Measurements from ENCODE around the gene PRKCA.

GRCh38 chr17:66643815-66644710 is 341.6 kb downstream of the PRKCA start:
- TF ChIP-seq EP300 (IDR thresholded peaks at IDR 0.05; ENCODE audit: borderline replicate concordance) (no peak), YY1 (IDR thresholded peaks at IDR 0.05; ENCODE audit: low read depth) (no peak), CEBPB (IDR thresholded peaks at IDR 0.05) (no peak), MAX (IDR thresholded peaks at IDR 0.05) (no peak), TAF1 (IDR thresholded peaks at IDR 0.05; ENCODE audit: low read depth) (no peak), REST (IDR thresholded peaks at IDR 0.05; ENCODE audit: low read depth) (no peak), CREB1 (IDR thresholded peaks at IDR 0.05; ENCODE audit: low read depth) (no peak), TEAD4 (IDR thresholded peaks at IDR 0.05) (no peak), USF1 (IDR thresholded peaks at IDR 0.05) (no peak), NFIC (IDR thresholded peaks at IDR 0.05) (no peak), FOXM1 (IDR thresholded peaks at IDR 0.05; ENCODE audit: borderline replicate concordance, low read depth) (no peak), RAD21 (IDR thresholded peaks at IDR 0.05; ENCODE audit: low read depth) (no peak), ZBTB7A (IDR thresholded peaks at IDR 0.05; ENCODE audit: low read depth) (no peak)
